ENCODE measurements around the gene CTNND2. TPM values are rescaled to one million over a fixed set of nuclear protein-coding genes. Genes with fewer than 3 reads are reported as not detected.

CTNND2 gene
- total RNA-seq, 1 experiment from 2014 or later, result not detected

DNA sequence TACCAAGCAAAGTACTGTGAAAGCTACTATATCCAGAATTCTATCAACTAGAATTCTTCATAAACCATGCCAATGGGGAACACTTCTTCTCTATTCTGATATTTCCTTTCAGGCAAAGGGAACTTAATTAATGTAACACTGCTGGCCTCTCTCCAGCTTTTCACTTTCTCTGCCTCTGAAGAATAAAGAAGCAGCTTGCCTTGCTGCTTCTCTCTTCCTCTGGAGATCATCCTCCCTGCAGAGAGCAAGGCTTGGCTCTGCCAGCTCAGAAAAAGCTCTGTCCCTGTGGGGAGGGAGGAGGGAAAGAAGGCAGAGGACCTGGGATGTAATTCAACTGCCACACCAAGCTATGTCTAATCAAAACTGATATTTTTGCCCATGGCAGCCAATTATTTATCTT is 6.5 kb downstream of the CTNND2 start:
- POLR2A ChIA-PET (ENCODE audit: low non-redundant PET), result no interaction called here
- peaks cover 3% of the 10 kb centered on the region for H3K9me3 ChIP-seq (ENCODE audit: low read depth, low read length, poor library complexity, severe bottlenecking)

DNA sequence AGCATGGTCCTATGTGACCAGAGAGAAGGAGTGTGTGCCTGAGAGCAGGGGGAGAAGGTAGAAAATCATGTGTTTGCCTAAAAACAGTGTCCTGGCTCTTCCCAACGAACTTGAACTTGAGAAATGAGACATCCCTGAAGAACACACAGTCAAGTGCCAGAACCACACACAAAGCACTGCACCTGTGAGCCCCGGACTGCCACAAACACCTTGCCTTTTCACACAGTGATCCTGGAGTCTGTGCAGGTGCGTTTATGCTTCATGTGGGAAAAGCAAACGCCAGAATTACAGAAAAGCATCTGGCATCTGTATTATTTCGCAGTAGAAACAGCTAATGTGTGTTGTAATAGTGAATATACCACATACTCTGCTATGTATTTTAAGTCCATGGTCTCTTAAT is 9.3 kb downstream of the CTNND2 start:
- Histone ChIP-seq H3K4me1 (ENCODE audit: insufficient read depth, low read length, poor library complexity, severe bottlenecking) (no peaks in the 10 kb centered on the region), H3K9me3 (ENCODE audit: low read depth, low read length, poor library complexity, severe bottlenecking) (peaks cover 3% of the 10 kb centered on the region), H3K27ac (ENCODE audit: low read depth, low read length, poor library complexity, severe bottlenecking) (no peak overlapping the region), H3K36me3 (ENCODE audit: insufficient read depth, low read length, poor library complexity, severe bottlenecking) (no peaks in the 10 kb centered on the region), H3K27me3 (replicated peaks; ENCODE audit: insufficient read depth, low read depth, low read length, poor library complexity) (no peaks in the 10 kb centered on the region), H3K4me3 (ENCODE audit: low read depth, low read length, poor library complexity, severe bottlenecking) (no peak overlapping the region)
- BruUV-seq (replicated peaks), result no TSS peak
- DNase-seq (ENCODE audit: low spot score), result no peak
- TF ChIP-seq, protein P1, sequence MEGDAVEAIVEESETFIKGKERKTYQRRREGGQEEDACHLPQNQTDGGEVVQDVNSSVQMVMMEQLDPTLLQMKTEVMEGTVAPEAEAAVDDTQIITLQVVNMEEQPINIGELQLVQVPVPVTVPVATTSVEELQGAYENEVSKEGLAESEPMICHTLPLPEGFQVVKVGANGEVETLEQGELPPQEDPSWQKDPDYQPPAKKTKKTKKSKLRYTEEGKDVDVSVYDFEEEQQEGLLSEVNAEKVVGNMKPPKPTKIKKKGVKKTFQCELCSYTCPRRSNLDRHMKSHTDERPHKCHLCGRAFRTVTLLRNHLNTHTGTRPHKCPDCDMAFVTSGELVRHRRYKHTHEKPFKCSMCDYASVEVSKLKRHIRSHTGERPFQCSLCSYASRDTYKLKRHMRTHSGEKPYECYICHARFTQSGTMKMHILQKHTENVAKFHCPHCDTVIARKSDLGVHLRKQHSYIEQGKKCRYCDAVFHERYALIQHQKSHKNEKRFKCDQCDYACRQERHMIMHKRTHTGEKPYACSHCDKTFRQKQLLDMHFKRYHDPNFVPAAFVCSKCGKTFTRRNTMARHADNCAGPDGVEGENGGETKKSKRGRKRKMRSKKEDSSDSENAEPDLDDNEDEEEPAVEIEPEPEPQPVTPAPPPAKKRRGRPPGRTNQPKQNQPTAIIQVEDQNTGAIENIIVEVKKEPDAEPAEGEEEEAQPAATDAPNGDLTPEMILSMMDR (conservative IDR thresholded peaks at IDR 0.05; ENCODE audit: low read depth, low read length), result no peak
- TF ChIP-seq EZH2 (IDR thresholded peaks at IDR 0.05; ENCODE audit: borderline replicate concordance, low read depth, low read length, poor library complexity, severe bottlenecking), result no peak
- POLR2A ChIA-PET (ENCODE audit: low non-redundant PET), result interaction anchor here (0.8 kb wide), 1 partner anchor 1944 kb away, joined by 5 read pairs; no protein-coding TSS in a partner anchor
- intact Hi-C loops (cut with micrococcal nuclease; ENCODE audit: unreplicated experiment), result no loop called here
- CTCF ChIA-PET, result no interaction called here

More for the DNA sequence above, 6.5 kb downstream of the CTNND2 start:
- DNase-seq (ENCODE audit: low spot score), result no peak
- CTCF ChIA-PET, result no interaction called here
- Histone ChIP-seq H3K4me3 (ENCODE audit: low read depth, low read length, poor library complexity, severe bottlenecking) (no peak overlapping the region), H3K27me3 (replicated peaks; ENCODE audit: insufficient read depth, low read depth, low read length, poor library complexity) (peaks cover 15% of the 10 kb centered on the region), H3K27ac (ENCODE audit: low read depth, low read length, poor library complexity, severe bottlenecking) (no peak overlapping the region), H3K36me3 (ENCODE audit: insufficient read depth, low read length, poor library complexity, severe bottlenecking) (no peaks in the 10 kb centered on the region), H3K4me1 (ENCODE audit: insufficient read depth, low read length, poor library complexity, severe bottlenecking) (no peaks in the 10 kb centered on the region)
- intact Hi-C loops (cut with micrococcal nuclease; ENCODE audit: unreplicated experiment), result no loop called here
- TF ChIP-seq, protein P1 (conservative IDR thresholded peaks at IDR 0.05; ENCODE audit: low read depth, low read length), result no peak
- no peak for TF ChIP-seq EZH2 (IDR thresholded peaks at IDR 0.05; ENCODE audit: borderline replicate concordance, low read depth, low read length, poor library complexity, severe bottlenecking)
- BruUV-seq (replicated peaks), result no TSS peak

DNA sequence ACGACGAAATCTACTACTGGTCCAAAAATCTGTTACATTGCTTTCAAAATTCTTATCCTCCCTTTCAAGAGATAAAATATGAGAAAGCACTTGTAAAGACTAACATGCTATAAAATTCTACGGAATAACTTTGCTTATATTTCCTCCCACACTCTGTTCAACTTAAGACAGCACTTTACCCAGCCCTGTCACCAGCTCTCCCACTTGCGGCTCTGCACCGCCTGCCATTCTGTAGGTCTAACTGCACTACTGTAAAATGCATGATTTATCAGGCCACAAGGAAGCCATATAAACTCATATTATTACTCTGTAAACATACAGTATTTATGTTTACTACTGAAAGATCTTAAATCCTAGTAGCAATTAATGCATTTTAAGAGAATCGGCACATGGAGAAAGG is 11.4 kb downstream of the CTNND2 start:
- intact Hi-C loops (cut with micrococcal nuclease; ENCODE audit: unreplicated experiment), result no loop called here
- Histone ChIP-seq H3K9me3 (ENCODE audit: low read depth, low read length, poor library complexity, severe bottlenecking) (peaks cover 10% of the 10 kb centered on the region), H3K27me3 (replicated peaks; ENCODE audit: insufficient read depth, low read depth, low read length, poor library complexity) (no peaks in the 10 kb centered on the region), H3K36me3 (ENCODE audit: insufficient read depth, low read length, poor library complexity, severe bottlenecking) (no peaks in the 10 kb centered on the region), H3K4me3 (ENCODE audit: low read depth, low read length, poor library complexity, severe bottlenecking) (no peak overlapping the region), H3K27ac (ENCODE audit: low read depth, low read length, poor library complexity, severe bottlenecking) (no peak overlapping the region), H3K4me1 (ENCODE audit: insufficient read depth, low read length, poor library complexity, severe bottlenecking) (no peaks in the 10 kb centered on the region)
- POLR2A ChIA-PET (ENCODE audit: low non-redundant PET), result no interaction called here
- no TSS peak for BruUV-seq (replicated peaks)
- CTCF ChIA-PET, result no interaction called here
- TF ChIP-seq EZH2 (IDR thresholded peaks at IDR 0.05; ENCODE audit: borderline replicate concordance, low read depth, low read length, poor library complexity, severe bottlenecking), result no peak
- TF ChIP-seq, protein P1 (conservative IDR thresholded peaks at IDR 0.05; ENCODE audit: low read depth, low read length), result no peak
- no peak for DNase-seq (ENCODE audit: low spot score)

Data from A673 (cell line).